Activated CD4-positive, alpha-beta T cell treated with anti-CD3 and anti-CD28 coated beads, Interleukin-2, amount 10 ng/mL, durations not matched to agents 24 days and 14 days (primary cell): ENCODE data around the gene SDE2. TPM values are rescaled to one million over a fixed set of nuclear protein-coding genes. Genes with fewer than 3 reads are reported as not detected.
"Not testable (repeated sequence)": the region's sequence is repeated elsewhere in the genome, so short reads cannot be mapped to it uniquely, and the experiment has no call there.

Source experiments
- DNase-seq: peaks from one replicate; pipeline ENCODE4 v3.0.0; 2022
- H3K27ac Mint-ChIP-seq: one replicate; pipeline ENCODE4 v1.8.0; 2022; ENCODE audit warnings: mild to moderate bottlenecking, mixed read lengths
- H3K27me3 Mint-ChIP-seq: one replicate; pipeline ENCODE4 v1.8.0; 2022; ENCODE audit warnings: mixed read lengths
- H3K36me3 Mint-ChIP-seq: one replicate; pipeline ENCODE4 v1.8.0; 2022; ENCODE audit warnings: low read depth, mild to moderate bottlenecking, mixed read lengths
- H3K4me1 Mint-ChIP-seq: one replicate; pipeline ENCODE4 v1.8.0; 2021; ENCODE audit warnings: mixed read lengths
- H3K4me3 Mint-ChIP-seq: one replicate; pipeline ENCODE4 v1.8.0; 2022; ENCODE audit warnings: mild to moderate bottlenecking, moderate library complexity, mixed read lengths
- H3K9me3 Mint-ChIP-seq: one replicate; pipeline ENCODE4 v1.8.0; 2021; ENCODE audit warnings: mixed read lengths
- intact Hi-C: fragments of 100-400 bp; cut with micrococcal nuclease; formaldehyde crosslinking; loops from one replicate; pipeline ENCODE4 v1.15.1; 2023
- total RNA-seq: library from RNA; stranded (reverse); gene quantifications from 2 replicates; pipeline ENCODE4 v1.2.3, GENCODE V29; 2022

Gene SDE2
- total RNA-seq, 1 donor from 2014 or later, result 27.1 TPM

GRCh38 chr1:226001088-226001487, 1.9 kb upstream of the SDE2 start:
- Mint-ChIP-seq H3K27ac (peak overlapping the region; percentile 67), H3K4me1 (peaks cover 42% of the 10 kb centered on the region), H3K36me3 (peaks cover 12% of the 10 kb centered on the region), H3K9me3 (peaks cover 3% of the 10 kb centered on the region), H3K4me3 (peak overlapping the region; percentile 27), H3K27me3 (no peaks in the 10 kb centered on the region)
- intact Hi-C loops, result loop anchor here (2.0 to 5.0 kb wide), 2 partner anchors 186 to 306 kb away; partner anchors contain the start of genes ACBD3 and LIN9
- DNase-seq, result no peak

GRCh38 chr1:226000493-226001081, 1.4 kb upstream of the SDE2 start:
- peak; percentile 78 for DNase-seq
- intact Hi-C loops, result loop anchor here (2.0 to 5.0 kb wide), 2 partner anchors 186 to 307 kb away; partner anchors contain the start of genes ACBD3 and LIN9
- H3K36me3 Mint-ChIP-seq, result peaks cover 14% of the 10 kb centered on the region
- H3K4me1 Mint-ChIP-seq, result peaks cover 46% of the 10 kb centered on the region
- H3K9me3 Mint-ChIP-seq, H3K27me3 Mint-ChIP-seq: not testable (repeated sequence)
- peak overlapping the region; percentile 97 for H3K4me3 Mint-ChIP-seq
- peak overlapping the region; percentile 99 for H3K27ac Mint-ChIP-seq

DNA sequence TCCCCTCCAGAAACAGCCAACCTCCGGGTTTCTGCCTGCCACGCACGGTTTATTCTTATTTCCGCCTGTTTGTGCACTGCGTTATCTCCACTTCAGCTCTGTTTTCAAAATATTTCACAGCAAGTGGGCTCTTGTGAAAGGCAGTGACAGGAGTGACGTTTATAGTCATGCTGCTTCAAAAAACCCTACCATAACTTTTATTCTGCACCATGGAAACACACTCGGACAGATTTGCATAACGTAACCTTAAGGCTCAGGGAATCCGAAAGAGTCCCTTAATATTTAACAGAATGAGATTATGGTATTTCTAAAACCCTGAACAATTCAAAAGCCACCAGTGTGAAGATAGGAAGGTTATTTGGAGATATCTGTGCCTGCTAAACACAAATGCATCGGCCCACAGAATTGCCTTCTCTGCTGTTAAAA, 782 bp upstream of the SDE2 start:
- DNase-seq, result no peak
- intact Hi-C loops, result loop anchor here (1.0 to 5.0 kb wide), 9 partner anchors 62 to 571 kb away; partner anchors contain the start of genes ACBD3, H3-3A, LBR and LIN9
- H3K27ac Mint-ChIP-seq, result peak overlapping the region; percentile 99
- peak overlapping the region; percentile 97 for H3K4me3 Mint-ChIP-seq
- H3K36me3 Mint-ChIP-seq, result peaks cover 19% of the 10 kb centered on the region
- peaks cover 3% of the 10 kb centered on the region for H3K9me3 Mint-ChIP-seq
- no peaks in the 10 kb centered on the region for H3K27me3 Mint-ChIP-seq
- H3K4me1 Mint-ChIP-seq, result peaks cover 51% of the 10 kb centered on the region

- Mint-ChIP-seq H3K36me3 (peaks cover 31% of the 10 kb centered on the region), H3K27ac (peak overlapping the region; percentile 99), H3K27me3 (no peaks in the 10 kb centered on the region), H3K4me1 (peaks cover 53% of the 10 kb centered on the region), H3K9me3 (peaks cover 3% of the 10 kb centered on the region), H3K4me3 (peak overlapping the region; percentile 97)
- intact Hi-C loops, result loop anchor here (1.0 to 5.0 kb wide), 7 partner anchors 64 to 570 kb away; partner anchors contain the start of genes H3-3A, LBR, PYCR2 and SRP9
- no peak for DNase-seq
These were observed 450 bp downstream of the SDE2 start for GRCh38 chr1:225998560-225999226.

GRCh38 chr1:225996946-225997545, 2.1 kb downstream of the SDE2 start:
- intact Hi-C loops, result loop anchor here (5.0 kb wide), 1 partner anchor 125 kb away; no protein-coding TSS in a partner anchor
- peaks cover 39% of the 10 kb centered on the region for H3K36me3 Mint-ChIP-seq
- H3K4me1 Mint-ChIP-seq, result peaks cover 39% of the 10 kb centered on the region

GRCh38 chr1:225995919-225996864, 3.0 kb downstream of the SDE2 start:
- H3K4me1 Mint-ChIP-seq, result peaks cover 39% of the 10 kb centered on the region
- peak overlapping the region; percentile 74 for H3K4me3 Mint-ChIP-seq
- no peaks in the 10 kb centered on the region for H3K27me3 Mint-ChIP-seq
- intact Hi-C loops, result loop anchor here (5.0 kb wide), 1 partner anchor 126 kb away; no protein-coding TSS in a partner anchor
- H3K36me3 Mint-ChIP-seq, result peaks cover 47% of the 10 kb centered on the region
- H3K9me3 Mint-ChIP-seq, result no peaks in the 10 kb centered on the region
- peak overlapping the region; percentile 68 for H3K27ac Mint-ChIP-seq
- no peak for DNase-seq

More at GRCh38 chr1:225996946-225997545, 2.1 kb downstream of the SDE2 start:
- DNase-seq, result peak; percentile 66
- Mint-ChIP-seq H3K27ac (peak overlapping the region; percentile 68), H3K4me3 (peak overlapping the region; percentile 97), H3K9me3 (no peaks in the 10 kb centered on the region), H3K27me3 (no peaks in the 10 kb centered on the region)

- Mint-ChIP-seq H3K27me3 (no peaks in the 10 kb centered on the region), H3K9me3 (no peaks in the 10 kb centered on the region), H3K36me3 (peaks cover 64% of the 10 kb centered on the region), H3K27ac (peak overlapping the region; percentile 72), H3K4me3 (peak overlapping the region; percentile 52), H3K4me1 (peaks cover 34% of the 10 kb centered on the region)
- intact Hi-C loops, result no loop called here
- DNase-seq, result peak; percentile 74
These were observed 8.3 kb downstream of the SDE2 start for GRCh38 chr1:225990705-225991464.

DNA sequence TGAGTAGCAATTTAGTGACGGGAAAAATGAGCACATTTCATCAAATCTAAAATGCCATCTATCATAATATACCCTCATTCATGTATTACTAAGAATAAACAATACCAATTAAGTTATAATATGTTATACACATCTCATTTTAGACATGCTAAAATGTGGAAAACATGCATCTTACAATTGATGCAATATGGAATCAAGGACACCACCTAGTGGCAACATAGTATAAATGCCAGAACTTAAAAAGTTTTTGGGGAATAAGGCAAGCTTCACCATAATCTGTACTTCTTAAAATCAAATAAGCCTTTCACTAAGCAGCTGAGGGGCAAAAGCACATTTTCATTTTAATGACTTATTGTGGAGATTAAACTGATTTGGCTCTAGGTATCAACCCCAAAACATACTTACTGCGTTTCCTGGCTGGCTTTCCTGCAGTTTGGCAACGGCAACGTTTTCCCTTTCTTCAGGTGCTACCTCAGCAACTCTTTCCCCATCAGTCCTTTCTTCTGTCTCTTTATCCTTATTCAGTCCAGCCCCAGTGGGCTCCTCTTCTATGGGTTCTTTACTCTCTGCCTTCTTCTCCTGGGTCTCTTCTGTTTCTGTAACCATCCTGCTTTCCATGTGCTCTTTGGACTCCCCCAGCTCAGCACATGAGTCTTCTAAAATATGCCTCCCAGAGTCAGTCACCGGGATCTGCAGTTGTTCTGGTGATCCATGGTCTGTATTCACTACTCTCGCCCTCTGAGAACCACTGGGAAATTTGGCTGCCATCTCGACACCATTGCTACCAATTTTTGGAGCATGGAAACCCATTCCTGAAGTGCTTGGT, 11.4 kb downstream of the SDE2 start:
- intact Hi-C loops, result no loop called here
- H3K27ac Mint-ChIP-seq, result no peak overlapping the region
- no peaks in the 10 kb centered on the region for H3K27me3 Mint-ChIP-seq
- H3K36me3 Mint-ChIP-seq, result peaks cover 60% of the 10 kb centered on the region
- H3K4me1 Mint-ChIP-seq, result peaks cover 21% of the 10 kb centered on the region
- H3K4me3 Mint-ChIP-seq, result no peak overlapping the region
- DNase-seq, result no peak
- no peaks in the 10 kb centered on the region for H3K9me3 Mint-ChIP-seq

GRCh38 chr1:225981714-225982113, 17.4 kb downstream of the SDE2 start:
- Mint-ChIP-seq H3K27me3 (no peaks in the 10 kb centered on the region), H3K9me3 (peaks cover 3% of the 10 kb centered on the region), H3K4me3 (no peak overlapping the region), H3K4me1 (peaks cover 6% of the 10 kb centered on the region), H3K36me3 (peaks cover 55% of the 10 kb centered on the region), H3K27ac (no peak overlapping the region)
- intact Hi-C loops, result no loop called here
- no peak for DNase-seq

DNA sequence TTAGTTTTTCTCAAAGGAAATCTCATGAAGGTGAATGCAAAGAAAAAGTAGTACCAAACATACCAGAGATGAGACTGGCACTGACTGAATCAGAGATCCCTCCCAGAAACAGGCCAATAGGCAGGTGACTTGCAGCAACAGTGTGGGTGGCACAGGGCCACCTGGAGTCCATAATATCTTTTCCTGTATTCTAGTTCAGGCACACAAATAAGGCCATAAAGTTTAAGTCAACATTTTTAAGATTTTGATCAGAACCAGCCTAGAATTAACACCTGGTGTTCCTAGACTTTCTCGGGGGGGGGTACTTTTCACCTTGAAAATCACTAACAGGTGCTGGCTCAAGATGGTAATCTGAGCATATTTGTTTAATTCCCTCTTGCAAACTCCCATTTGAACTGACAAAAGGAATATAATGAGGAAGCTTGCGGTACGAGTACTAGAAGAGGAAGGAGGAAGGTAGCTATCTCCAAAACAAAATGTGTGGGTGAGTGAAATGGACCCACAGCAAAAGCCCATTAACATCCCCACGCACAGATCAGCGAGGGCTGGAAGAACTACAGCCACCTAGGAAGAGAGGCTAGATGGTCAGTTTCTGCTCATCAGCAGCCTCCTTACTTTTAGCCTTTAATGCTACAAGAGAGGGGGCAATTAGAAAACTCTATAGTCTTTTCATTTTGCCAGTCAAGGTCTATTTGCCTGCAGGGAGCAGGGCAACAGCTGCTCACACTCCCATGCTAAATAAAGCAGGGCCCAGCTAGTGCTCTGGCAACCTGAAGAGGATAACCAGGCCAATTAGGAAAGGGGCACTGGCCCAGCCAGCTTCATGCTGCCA, 18.9 kb downstream of the SDE2 start:
- DNase-seq, result no peak
- intact Hi-C loops, result no loop called here
- Mint-ChIP-seq H3K27me3 (no peaks in the 10 kb centered on the region), H3K4me3 (no peak overlapping the region), H3K36me3 (peaks cover 49% of the 10 kb centered on the region), H3K9me3 (peaks cover 3% of the 10 kb centered on the region), H3K27ac (no peak overlapping the region), H3K4me1 (peaks cover 4% of the 10 kb centered on the region)

DNA sequence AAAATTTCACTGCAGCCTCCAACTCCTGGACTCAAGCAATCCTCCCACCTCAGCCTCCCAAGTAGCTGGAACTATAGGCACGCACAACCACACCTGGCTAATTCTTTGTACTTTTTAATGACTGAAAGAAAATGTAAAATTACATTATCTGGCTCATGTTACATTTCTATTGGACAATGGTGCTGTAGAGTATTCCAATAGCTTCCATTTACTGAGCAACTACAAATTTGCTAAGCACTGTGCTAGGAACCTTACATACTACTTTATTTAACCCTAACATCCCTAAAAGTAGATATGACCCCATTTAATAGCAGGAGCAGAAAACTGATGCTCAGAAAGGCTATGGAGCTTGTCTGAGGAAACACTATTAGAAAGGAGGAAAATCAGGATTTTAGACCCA, 19.7 kb downstream of the SDE2 start:
- H3K4me3 Mint-ChIP-seq, result no peak overlapping the region
- no peaks in the 10 kb centered on the region for H3K27me3 Mint-ChIP-seq
- peaks cover 46% of the 10 kb centered on the region for H3K36me3 Mint-ChIP-seq
- peaks cover 3% of the 10 kb centered on the region for H3K9me3 Mint-ChIP-seq
- H3K27ac Mint-ChIP-seq, result no peak overlapping the region
- DNase-seq, result no peak
- intact Hi-C loops, result loop anchor here (5.0 kb wide), 2 partner anchors 57 to 427 kb away; partner anchors contain the start of gene PYCR2
- peaks cover 4% of the 10 kb centered on the region for H3K4me1 Mint-ChIP-seq
